Measurements from ENCODE around the gene CADM4. TPM values are rescaled to one million over a fixed set of nuclear protein-coding genes. Genes with fewer than 3 reads are reported as not detected.

CADM4 gene
- total RNA-seq, 1 donor from 2014 or later, result 8.7 TPM

GRCh38 chr19:43674596-43674995 lies 34.9 kb upstream of the CADM4 start:
- Histone ChIP-seq H3K4me1 (peaks cover 9% of the 10 kb centered on the region), H3K36me3 (no peaks in the 10 kb centered on the region), H3K9me3 (no peaks in the 10 kb centered on the region), H3K27ac (peak overlapping the region; percentile 55), H3K4me3 (no peak overlapping the region), H3K27me3 (no peaks in the 10 kb centered on the region)
- ATAC-seq (peak; percentile 51), DNase-seq (no peak)
- intact Hi-C loops (cut with DNase I), result no loop called here
- TF ChIP-seq CTCF (IDR thresholded peaks at IDR 0.05), result no peak

GRCh38 chr19:43674183-43674582 lies 34.5 kb upstream of the CADM4 start:
- DNase-seq (no peak), ATAC-seq (peak; percentile 45)
- H3K4me1 ChIP-seq, result peaks cover 9% of the 10 kb centered on the region
- H3K27ac ChIP-seq, result peak overlapping the region; percentile 55
- no peaks in the 10 kb centered on the region for H3K9me3 ChIP-seq
- TF ChIP-seq CTCF (IDR thresholded peaks at IDR 0.05), result no peak
- H3K36me3 ChIP-seq, result no peaks in the 10 kb centered on the region
- H3K4me3 ChIP-seq, result no peak overlapping the region
- no peaks in the 10 kb centered on the region for H3K27me3 ChIP-seq
- intact Hi-C loops (cut with DNase I), result no loop called here

- no peak overlapping the region for H3K27ac ChIP-seq
- no peak overlapping the region for H3K4me3 ChIP-seq
- intact Hi-C loops (cut with DNase I), result no loop called here
- no peaks in the 10 kb centered on the region for H3K27me3 ChIP-seq
- ATAC-seq, result no peak
- no peaks in the 10 kb centered on the region for H3K36me3 ChIP-seq
- H3K4me1 ChIP-seq, result peaks cover 9% of the 10 kb centered on the region
- no peak for DNase-seq
- TF ChIP-seq CTCF (IDR thresholded peaks at IDR 0.05), result no peak
- H3K9me3 ChIP-seq, result no peaks in the 10 kb centered on the region
These were observed 34.0 kb upstream of the CADM4 start for GRCh38 chr19:43673637-43674036.

GRCh38 chr19:43672061-43672679 lies 32.5 kb upstream of the CADM4 start:
- H3K4me1 ChIP-seq, result peaks cover 16% of the 10 kb centered on the region
- no peak overlapping the region for H3K4me3 ChIP-seq
- no peaks in the 10 kb centered on the region for H3K9me3 ChIP-seq
- H3K27ac ChIP-seq, result no peak overlapping the region
- no peaks in the 10 kb centered on the region for H3K27me3 ChIP-seq
- intact Hi-C loops (cut with DNase I), result no loop called here
- no peak for ATAC-seq
- no peak for TF ChIP-seq CTCF (IDR thresholded peaks at IDR 0.05)
- DNase-seq, result no peak
- peaks cover 3% of the 10 kb centered on the region for H3K36me3 ChIP-seq

- intact Hi-C loops (cut with DNase I), result no loop called here
- peaks cover 26% of the 10 kb centered on the region for H3K4me1 ChIP-seq
- H3K27ac ChIP-seq, result peak overlapping the region; percentile 94
- H3K9me3 ChIP-seq, result no peaks in the 10 kb centered on the region
- peaks cover 28% of the 10 kb centered on the region for H3K36me3 ChIP-seq
- TF ChIP-seq CTCF (IDR thresholded peaks at IDR 0.05), result no peak
- H3K27me3 ChIP-seq, result no peaks in the 10 kb centered on the region
- ATAC-seq, result peak; percentile 91
- H3K4me3 ChIP-seq, result peak overlapping the region; percentile 72
- DNase-seq, result peak; percentile 99
These were observed 28.9 kb upstream of the CADM4 start for GRCh38 chr19:43668406-43669109.

Measured in upper lobe of right lung (tissue), 1 donor.